Right atrium auricular region (tissue), 2 donors: ENCODE measurements around the gene MTA1. TPM values are rescaled to one million over a fixed set of nuclear protein-coding genes. Genes with fewer than 3 reads are reported as not detected.
A peak's percentile ranks its signal among the peaks of the same experiment; 100 is the strongest.

Source experiments
- DNase-seq: peaks from one replicate; pipeline ENCODE4 v3.0.0-alpha.2; 2019; ENCODE audit warnings: low spot score
- H3K27ac ChIP-seq, 2 donors: fragments of 200-600 bp; sonication (generic); 1 replicate in 1 of 2; 2 replicates in 1 of 2; pipeline ENCODE4 v1.5.1; 2016 to 2019
- H3K27me3 ChIP-seq, 2 donors: fragments of 200-600 bp; sonication (generic); one replicate each; pipeline versions ENCODE4 v1.5.1 to v1.6.0; 2017 to 2019
- H3K36me3 ChIP-seq: fragments of 200-600 bp; sonication (generic); one replicate; pipeline ENCODE4 v1.5.1; 2016
- H3K4me1 ChIP-seq, 2 donors: fragments of 200-600 bp; sonication (generic); one replicate each; pipeline versions ENCODE4 v1.5.1 to v1.6.0; 2017 to 2019
- H3K4me3 ChIP-seq, 2 donors: fragments of 200-600 bp; sonication (generic); 1 replicate in 1 of 2; 2 replicates in 1 of 2; pipeline ENCODE4 v1.5.1; 2017 to 2019; ENCODE audit warnings: mild to moderate bottlenecking in 1 of 2, moderate library complexity in 1 of 2
- H3K9me3 ChIP-seq, 2 donors: fragments of 200-600 bp; sonication (generic); one replicate each; pipeline ENCODE4 v1.5.1; 2019
- CTCF ChIP-seq, 2 donors: fragments of 200-600 bp; sonication (generic); IDR thresholded peaks; one replicate each; pipeline ENCODE4 v1.5.1; 2019; ENCODE audit warnings: antibody characterized with exemption in 2 of 2
- total RNA-seq, 2 donors: library from RNA; depleted of rRNA; stranded (reverse); fragments of >200 nt; gene quantifications; one replicate each; pipeline ENCODE4 v1.1.0, GENCODE V29; 2016

MTA1 gene
- total RNA-seq, 2 donors from 2014 or later, result 51.9 to 61.7 TPM

- TF ChIP-seq CTCF (IDR thresholded peaks at IDR 0.05), result no peak
- Histone ChIP-seq H3K9me3 (no peaks in the 10 kb centered on the region), H3K4me1 (peaks cover 0 to 100% of the 10 kb centered on the region in 2 donors), H3K27ac (peak overlapping the region; percentile 95 to 98), H3K4me3 (no peak overlapping the region), H3K36me3 (peaks cover 4% of the 10 kb centered on the region), H3K27me3 (no peaks in the 10 kb centered on the region)
- peak; percentile 92 for DNase-seq
Observed at GRCh38 chr14:105484069-105484996, 64.7 kb downstream of the MTA1 start.

GRCh38 chr14:105484997-105485393 is 65.4 kb downstream of the MTA1 start:
- peaks cover 0 to 100% of the 10 kb centered on the region in 2 donors for H3K4me1 ChIP-seq
- no peaks in the 10 kb centered on the region for H3K9me3 ChIP-seq
- no peaks in the 10 kb centered on the region for H3K36me3 ChIP-seq
- H3K27me3 ChIP-seq, result no peaks in the 10 kb centered on the region
- H3K4me3 ChIP-seq, result no peak overlapping the region
- H3K27ac ChIP-seq, result peak overlapping the region; percentile 95 to 98
- no peak for DNase-seq
- TF ChIP-seq CTCF (IDR thresholded peaks at IDR 0.05), result no peak

- peak in 1 of 2 donors; percentile 60 for TF ChIP-seq CTCF (IDR thresholded peaks at IDR 0.05)
- Histone ChIP-seq H3K27me3 (no peaks in the 10 kb centered on the region), H3K4me1 (peaks cover 0 to 96% of the 10 kb centered on the region in 2 donors), H3K36me3 (no peaks in the 10 kb centered on the region), H3K4me3 (peak overlapping the region in 1 of 2 donors; percentile 69), H3K9me3 (no peaks in the 10 kb centered on the region), H3K27ac (peak overlapping the region; percentile 95 to 98)
- DNase-seq, result no peak
Observed at GRCh38 chr14:105485739-105486162, 66.1 kb downstream of the MTA1 start.

GRCh38 chr14:105486163-105486973 is 66.7 kb downstream of the MTA1 start, which contains the start of gene CRIP1:
Gene CRIP1 (plus strand): TSS chr14:105486886. CDS start chr14:105487260, 374 bp downstream.
- DNase-seq, result no peak
- H3K36me3 ChIP-seq, result no peaks in the 10 kb centered on the region

More at GRCh38 chr14:105486163-105486973, 66.7 kb downstream of the MTA1 start, which contains the start of gene CRIP1:
- Histone ChIP-seq H3K27me3 (no peaks in the 10 kb centered on the region), H3K4me1 (peaks cover 0 to 91% of the 10 kb centered on the region in 2 donors), H3K9me3 (no peaks in the 10 kb centered on the region), H3K27ac (peak within 1 kb of the TSS; percentile 95 to 98), H3K4me3 (peak within 1 kb of the TSS; percentile 62 to 69)
- peak in 1 of 2 donors; percentile 8 for TF ChIP-seq CTCF (IDR thresholded peaks at IDR 0.05)
